DND-41 (cell line): ENCODE results near the gene NR3C1.

ENCODE experiments used
- EZH2 ChIP-seq: IDR thresholded peaks from 3 replicates; pipeline ENCODE4 v1.6.1; 2012; ENCODE audit warnings: borderline replicate concordance, low read depth, mild to moderate bottlenecking, moderate library complexity, low read length, inconsistent platforms; ENCODE audit not compliant: severe bottlenecking
- TF ChIP-seq, protein P1 (sequence below): IDR thresholded peaks from 2 replicates; pipeline ENCODE4 v1.5.1; 2012; ENCODE audit warnings: borderline replicate concordance, low read length, moderate library complexity, mild to moderate bottlenecking; ENCODE audit not compliant: poor library complexity, severe bottlenecking; ENCODE audit errors: extremely low read depth

DNA sequence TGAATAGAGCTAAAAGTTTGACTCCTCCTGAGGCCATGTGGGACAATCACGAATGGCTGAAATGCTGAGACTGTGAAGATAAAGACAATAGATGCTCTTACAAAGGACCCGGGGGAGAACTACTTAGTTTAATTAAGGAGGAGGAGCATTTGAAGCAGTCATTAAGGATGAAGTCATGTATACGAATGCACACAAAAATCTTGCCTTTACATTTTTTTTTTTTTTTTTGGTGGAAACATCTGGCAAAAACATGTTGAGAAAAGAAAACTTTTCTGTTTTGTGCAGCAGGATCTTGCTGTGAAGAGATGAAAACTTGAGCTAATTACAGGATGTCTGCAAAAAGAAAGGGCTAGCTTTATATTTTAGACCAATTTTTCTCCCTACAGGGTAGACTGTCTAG, 42.3 kb upstream of the NR3C1 start:
- no peak for TF ChIP-seq EZH2
- TF ChIP-seq, protein P1, sequence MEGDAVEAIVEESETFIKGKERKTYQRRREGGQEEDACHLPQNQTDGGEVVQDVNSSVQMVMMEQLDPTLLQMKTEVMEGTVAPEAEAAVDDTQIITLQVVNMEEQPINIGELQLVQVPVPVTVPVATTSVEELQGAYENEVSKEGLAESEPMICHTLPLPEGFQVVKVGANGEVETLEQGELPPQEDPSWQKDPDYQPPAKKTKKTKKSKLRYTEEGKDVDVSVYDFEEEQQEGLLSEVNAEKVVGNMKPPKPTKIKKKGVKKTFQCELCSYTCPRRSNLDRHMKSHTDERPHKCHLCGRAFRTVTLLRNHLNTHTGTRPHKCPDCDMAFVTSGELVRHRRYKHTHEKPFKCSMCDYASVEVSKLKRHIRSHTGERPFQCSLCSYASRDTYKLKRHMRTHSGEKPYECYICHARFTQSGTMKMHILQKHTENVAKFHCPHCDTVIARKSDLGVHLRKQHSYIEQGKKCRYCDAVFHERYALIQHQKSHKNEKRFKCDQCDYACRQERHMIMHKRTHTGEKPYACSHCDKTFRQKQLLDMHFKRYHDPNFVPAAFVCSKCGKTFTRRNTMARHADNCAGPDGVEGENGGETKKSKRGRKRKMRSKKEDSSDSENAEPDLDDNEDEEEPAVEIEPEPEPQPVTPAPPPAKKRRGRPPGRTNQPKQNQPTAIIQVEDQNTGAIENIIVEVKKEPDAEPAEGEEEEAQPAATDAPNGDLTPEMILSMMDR: no peak
